H7 (cell line): ENCODE results near the gene ANAPC1. TPM values are rescaled to one million over a fixed set of nuclear protein-coding genes. Genes with fewer than 3 reads are reported as not detected.
"Not testable (repeated sequence)": the region's sequence is repeated elsewhere in the genome, so short reads cannot be mapped to it uniquely, and the experiment has no call there.

Experiments
- DNase-seq: peaks from one replicate; pipeline ENCODE4 v3.0.0; 2012
- H3K27me3 ChIP-seq: 2 replicates; pipeline ENCODE4 v1.6.0; 2011; ENCODE audit warnings: mild to moderate bottlenecking, low read length; ENCODE audit not compliant: control insufficient read depth, insufficient read depth
- H3K36me3 ChIP-seq: replicated peaks from 2 replicates; pipeline ENCODE4 v1.5.1; 2011; ENCODE audit warnings: low read length; ENCODE audit not compliant: control insufficient read depth, insufficient read depth
- H3K4me3 ChIP-seq: 2 replicates; pipeline ENCODE4 v1.5.1; 2011; ENCODE audit warnings: low read depth, mild to moderate bottlenecking, control low read depth, low read length, moderate library complexity; ENCODE audit not compliant: insufficient read depth
- total RNA-seq: library from RNA; depleted of rRNA; stranded (reverse); fragments of >200 nt; shearing (Covaris generic); gene quantifications from 2 replicates; pipeline ENCODE4 v1.2.3, GENCODE V29; 2014

ANAPC1 gene
- total RNA-seq, 1 experiment from 2014 or later = 76.0 TPM

- not testable (repeated sequence) for H3K27me3 ChIP-seq, DNase-seq
Observed at GRCh38 chr2:111911295-111911977, 27.4 kb upstream of the ANAPC1 start.

GRCh38 chr2:111910609-111911277 lies 26.8 kb upstream of the ANAPC1 start:
- no peak for DNase-seq
- Histone ChIP-seq H3K36me3 (no peaks in the 10 kb centered on the region), H3K27me3 (no peaks in the 10 kb centered on the region), H3K4me3 (no peak overlapping the region)

More at GRCh38 chr2:111911295-111911977, 27.4 kb upstream of the ANAPC1 start:
- H3K4me3 ChIP-seq, H3K36me3 ChIP-seq: not testable (repeated sequence)

GRCh38 chr2:111909997-111910396 lies 26.0 kb upstream of the ANAPC1 start:
- not testable (repeated sequence) for H3K36me3 ChIP-seq, DNase-seq, H3K27me3 ChIP-seq, H3K4me3 ChIP-seq

- Histone ChIP-seq H3K36me3 (no peaks in the 10 kb centered on the region), H3K4me3 (no peak overlapping the region), H3K27me3 (no peaks in the 10 kb centered on the region)
- no peak for DNase-seq
Observed at GRCh38 chr2:111909079-111909478, 25.1 kb upstream of the ANAPC1 start.

- H3K4me3 ChIP-seq = no peak overlapping the region
- H3K36me3 ChIP-seq = no peaks in the 10 kb centered on the region
- DNase-seq = no peak
- H3K27me3 ChIP-seq = no peaks in the 10 kb centered on the region
Observed at GRCh38 chr2:111908578-111908977, 24.6 kb upstream of the ANAPC1 start.

GRCh38 chr2:111905990-111906735 lies 22.2 kb upstream of the ANAPC1 start:
- Histone ChIP-seq H3K27me3 (no peaks in the 10 kb centered on the region), H3K4me3 (no peak overlapping the region), H3K36me3 (no peaks in the 10 kb centered on the region)
- DNase-seq = no peak

GRCh38 chr2:111905475-111905869 lies 21.5 kb upstream of the ANAPC1 start:
- not testable (repeated sequence) for H3K27me3 ChIP-seq, DNase-seq, H3K36me3 ChIP-seq, H3K4me3 ChIP-seq

GRCh38 chr2:111904726-111905474 lies 20.9 kb upstream of the ANAPC1 start:
- H3K27me3 ChIP-seq = peaks cover 9% of the 10 kb centered on the region
- no peak overlapping the region for H3K4me3 ChIP-seq
- H3K36me3 ChIP-seq = no peaks in the 10 kb centered on the region
- no peak for DNase-seq

GRCh38 chr2:111903930-111904439 lies 20.0 kb upstream of the ANAPC1 start:
- DNase-seq = no peak
- Histone ChIP-seq H3K36me3 (no peaks in the 10 kb centered on the region), H3K27me3 (peaks cover 11% of the 10 kb centered on the region), H3K4me3 (no peak overlapping the region)

- Histone ChIP-seq H3K4me3 (no peak overlapping the region), H3K36me3 (no peaks in the 10 kb centered on the region), H3K27me3 (peaks cover 11% of the 10 kb centered on the region)
- DNase-seq = no peak
Observed at GRCh38 chr2:111903516-111903915, 19.5 kb upstream of the ANAPC1 start.

- H3K4me3 ChIP-seq = no peak overlapping the region
- H3K27me3 ChIP-seq = peaks cover 14% of the 10 kb centered on the region
- peak; percentile 51 for DNase-seq
- H3K36me3 ChIP-seq = no peaks in the 10 kb centered on the region
Observed at GRCh38 chr2:111900859-111901258, 16.9 kb upstream of the ANAPC1 start.

GRCh38 chr2:111898703-111899514 lies 14.9 kb upstream of the ANAPC1 start:
- peak; percentile 70 for DNase-seq
- Histone ChIP-seq H3K27me3 (peaks cover 14% of the 10 kb centered on the region), H3K36me3 (no peaks in the 10 kb centered on the region), H3K4me3 (peak overlapping the region; percentile 84)

- H3K27me3 ChIP-seq = peaks cover 14% of the 10 kb centered on the region
- DNase-seq = peak; percentile 99
- H3K4me3 ChIP-seq = peak within 1 kb of the TSS; percentile 84
- no peaks in the 10 kb centered on the region for H3K36me3 ChIP-seq
Observed at GRCh38 chr2:111897924-111898702, 14.1 kb upstream of the ANAPC1 start, which contains the start of gene MERTK. MERTK (plus strand) TSS chr2:111898607; CDS start chr2:111898736, 129 bp downstream.
